Prostate gland (tissue), 2 donors: ENCODE measurements around the gene UTP11.

Experiments
- CTCF ChIP-seq, 4 experiments: fragments of 200-600 bp in 2 of 4; fragments of 450-650 bp in 2 of 4; sonication (generic) in 2 of 4; IDR thresholded peaks; 1 replicate in 3 of 4; 2 replicates in 1 of 4; pipeline ENCODE4 v1.5.1; 2016 to 2019; ENCODE audit warnings: antibody characterized with exemption in 4 of 4, mild to moderate bottlenecking in 2 of 4, moderate library complexity in 2 of 4
- POLR2A ChIP-seq: fragments of 450-650 bp; IDR thresholded peaks from one replicate; pipeline ENCODE4 v1.6.1; 2016; ENCODE audit warnings: antibody characterized with exemption, mild to moderate bottlenecking
- POLR2AphosphoS5 ChIP-seq: sonication (generic); formaldehyde crosslinking; IDR thresholded peaks from one replicate; pipeline ENCODE4 v1.6.1; 2017; ENCODE audit warnings: antibody characterized with exemption

GRCh38 chr1:37998089-37998808, 14.3 kb upstream of the UTP11 start:
- TF ChIP-seq CTCF (IDR thresholded peaks at IDR 0.05) (no peak), POLR2AphosphoS5 (no peak), POLR2A (no peak)
